Sigmoid colon (tissue), 4 donors: ENCODE measurements around the gene MGA.

Experiments
- CTCF ChIP-seq, 4 experiments: fragments of 450-650 bp in 3 of 4; fragments of 200-600 bp in 1 of 4; IDR thresholded peaks; one replicate each; pipeline ENCODE4 v1.5.1; 2016 to 2019; ENCODE audit warnings: antibody characterized with exemption in 4 of 4, mild to moderate bottlenecking in 3 of 4, moderate library complexity in 2 of 4
- EP300 ChIP-seq, 4 donors: sonication (generic); formaldehyde crosslinking; IDR thresholded peaks; one replicate each; pipeline ENCODE4 v1.6.1; 2017; ENCODE audit warnings: antibody characterized with exemption in 4 of 4
- POLR2A ChIP-seq, 2 donors: fragments of 450-650 bp; IDR thresholded peaks; one replicate each; pipeline ENCODE4 v1.6.1; 2016; ENCODE audit warnings: antibody characterized with exemption in 2 of 2, mild to moderate bottlenecking in 2 of 2, moderate library complexity in 2 of 2
- POLR2AphosphoS5 ChIP-seq, 4 donors: sonication (generic); formaldehyde crosslinking; IDR thresholded peaks; one replicate each; pipeline ENCODE4 v1.6.1; 2017; ENCODE audit warnings: antibody characterized with exemption in 4 of 4

- no peak for TF ChIP-seq POLR2AphosphoS5 (IDR thresholded peaks at IDR 0.05)
- no peak for TF ChIP-seq EP300 (IDR thresholded peaks at IDR 0.05)
- no peak for TF ChIP-seq CTCF (IDR thresholded peaks at IDR 0.05)
- TF ChIP-seq POLR2A (IDR thresholded peaks at IDR 0.05) = no peak
These were observed 30.7 kb upstream of the MGA start for GRCh38 chr15:41629463-41629862.
